Right atrium auricular region (tissue), 2 donors: ENCODE results near the gene STK39. TPM values are rescaled to one million over a fixed set of nuclear protein-coding genes. Genes with fewer than 3 reads are reported as not detected.
"Not testable (repeated sequence)": the region's sequence is repeated elsewhere in the genome, so short reads cannot be mapped to it uniquely, and the experiment has no call there.

Experiments used
- DNase-seq: peaks from one replicate; pipeline ENCODE4 v3.0.0-alpha.2; 2019; ENCODE audit warnings: low spot score
- H3K27ac ChIP-seq, 2 donors: fragments of 200-600 bp; sonication (generic); 1 replicate in 1 of 2; 2 replicates in 1 of 2; pipeline ENCODE4 v1.5.1; 2016 to 2019
- H3K27me3 ChIP-seq, 2 donors: fragments of 200-600 bp; sonication (generic); one replicate each; pipeline versions ENCODE4 v1.5.1 to v1.6.0; 2017 to 2019
- H3K36me3 ChIP-seq: fragments of 200-600 bp; sonication (generic); one replicate; pipeline ENCODE4 v1.5.1; 2016
- H3K4me1 ChIP-seq, 2 donors: fragments of 200-600 bp; sonication (generic); one replicate each; pipeline versions ENCODE4 v1.5.1 to v1.6.0; 2017 to 2019
- H3K4me3 ChIP-seq, 2 donors: fragments of 200-600 bp; sonication (generic); 1 replicate in 1 of 2; 2 replicates in 1 of 2; pipeline ENCODE4 v1.5.1; 2017 to 2019; ENCODE audit warnings: mild to moderate bottlenecking in 1 of 2, moderate library complexity in 1 of 2
- H3K9me3 ChIP-seq, 2 donors: fragments of 200-600 bp; sonication (generic); one replicate each; pipeline ENCODE4 v1.5.1; 2019
- total RNA-seq, 2 donors: library from RNA; depleted of rRNA; stranded (reverse); fragments of >200 nt; gene quantifications; one replicate each; pipeline ENCODE4 v1.1.0, GENCODE V29; 2016
- TF ChIP-seq, protein P1 (sequence below), 2 donors: fragments of 200-600 bp; sonication (generic); IDR thresholded peaks; one replicate each; pipeline ENCODE4 v1.5.1; 2019; ENCODE audit warnings: antibody characterized with exemption in 2 of 2

The STK39 gene
- total RNA-seq, 2 donors from 2014 or later: 6.0 to 13.6 TPM

GRCh38 chr2:168085801-168086361 is 161.5 kb downstream of the STK39 start:
- Histone ChIP-seq H3K9me3 (no peaks in the 10 kb centered on the region), H3K27me3 (no peaks in the 10 kb centered on the region)

GRCh38 chr2:168084288-168084687 is 163.1 kb downstream of the STK39 start:
- no peaks in the 10 kb centered on the region for H3K9me3 ChIP-seq
- no peaks in the 10 kb centered on the region for H3K36me3 ChIP-seq
- H3K4me3 ChIP-seq: no peak overlapping the region
- H3K4me1 ChIP-seq: no peaks in the 10 kb centered on the region
- DNase-seq: no peak
- no peak overlapping the region for H3K27ac ChIP-seq
- TF ChIP-seq, protein P1, sequence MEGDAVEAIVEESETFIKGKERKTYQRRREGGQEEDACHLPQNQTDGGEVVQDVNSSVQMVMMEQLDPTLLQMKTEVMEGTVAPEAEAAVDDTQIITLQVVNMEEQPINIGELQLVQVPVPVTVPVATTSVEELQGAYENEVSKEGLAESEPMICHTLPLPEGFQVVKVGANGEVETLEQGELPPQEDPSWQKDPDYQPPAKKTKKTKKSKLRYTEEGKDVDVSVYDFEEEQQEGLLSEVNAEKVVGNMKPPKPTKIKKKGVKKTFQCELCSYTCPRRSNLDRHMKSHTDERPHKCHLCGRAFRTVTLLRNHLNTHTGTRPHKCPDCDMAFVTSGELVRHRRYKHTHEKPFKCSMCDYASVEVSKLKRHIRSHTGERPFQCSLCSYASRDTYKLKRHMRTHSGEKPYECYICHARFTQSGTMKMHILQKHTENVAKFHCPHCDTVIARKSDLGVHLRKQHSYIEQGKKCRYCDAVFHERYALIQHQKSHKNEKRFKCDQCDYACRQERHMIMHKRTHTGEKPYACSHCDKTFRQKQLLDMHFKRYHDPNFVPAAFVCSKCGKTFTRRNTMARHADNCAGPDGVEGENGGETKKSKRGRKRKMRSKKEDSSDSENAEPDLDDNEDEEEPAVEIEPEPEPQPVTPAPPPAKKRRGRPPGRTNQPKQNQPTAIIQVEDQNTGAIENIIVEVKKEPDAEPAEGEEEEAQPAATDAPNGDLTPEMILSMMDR (IDR thresholded peaks at IDR 0.05): no peak
- no peaks in the 10 kb centered on the region for H3K27me3 ChIP-seq

More at GRCh38 chr2:168085801-168086361, 161.5 kb downstream of the STK39 start:
- H3K4me1 ChIP-seq: no peaks in the 10 kb centered on the region
- no peak for DNase-seq
- H3K27ac ChIP-seq: no peak overlapping the region
- no peak overlapping the region for H3K4me3 ChIP-seq
- TF ChIP-seq, protein P1 (IDR thresholded peaks at IDR 0.05): no peak
- H3K36me3 ChIP-seq: no peaks in the 10 kb centered on the region

DNA sequence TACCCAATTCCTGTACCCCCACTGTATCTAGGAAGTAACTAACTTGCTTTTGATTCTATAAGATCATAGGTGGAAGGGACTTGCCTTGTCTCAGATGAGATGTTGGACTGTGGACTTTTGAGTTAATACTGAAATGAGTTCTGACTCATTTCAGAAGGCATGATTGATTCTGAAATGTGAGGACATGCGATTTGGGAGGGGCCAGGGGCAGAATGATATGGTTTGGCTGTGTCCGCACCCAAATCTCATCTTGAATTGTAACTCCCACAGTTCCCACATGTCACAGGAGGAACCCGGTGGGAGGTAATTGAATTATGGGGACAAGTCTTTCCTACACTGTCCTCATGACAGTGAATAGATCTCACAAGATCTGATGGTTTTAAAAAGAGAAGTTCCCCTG is 165.9 kb downstream of the STK39 start:
- not testable (repeated sequence) for H3K36me3 ChIP-seq, H3K9me3 ChIP-seq, H3K4me3 ChIP-seq, H3K4me1 ChIP-seq, H3K27me3 ChIP-seq, DNase-seq, H3K27ac ChIP-seq

- no peaks in the 10 kb centered on the region for H3K4me1 ChIP-seq
- H3K9me3 ChIP-seq: no peaks in the 10 kb centered on the region
- no peak overlapping the region for H3K4me3 ChIP-seq
- no peaks in the 10 kb centered on the region for H3K36me3 ChIP-seq
- no peaks in the 10 kb centered on the region for H3K27me3 ChIP-seq
- TF ChIP-seq, protein P1 (IDR thresholded peaks at IDR 0.05): no peak
- no peak for DNase-seq
- H3K27ac ChIP-seq: no peak overlapping the region
Observed at GRCh38 chr2:168079236-168079635, 168.2 kb downstream of the STK39 start.

DNA sequence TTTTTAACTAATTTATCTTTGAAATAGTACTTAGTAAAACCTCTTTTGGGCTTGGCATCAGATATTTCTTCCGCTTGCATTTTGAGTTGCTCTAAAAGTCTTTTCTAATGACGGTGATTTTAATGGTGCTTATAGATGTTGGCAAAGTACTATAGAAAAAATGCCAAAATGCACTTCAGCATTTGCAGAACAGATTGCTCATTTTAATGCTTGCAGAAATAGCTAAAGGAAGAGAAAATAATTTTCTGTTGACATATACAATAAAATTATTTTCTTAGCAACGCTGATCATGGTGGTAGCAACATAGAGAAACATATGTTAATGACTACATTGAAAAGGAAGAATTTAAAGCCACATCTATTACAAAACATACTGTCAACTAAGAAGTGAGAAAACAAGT is 170.7 kb downstream of the STK39 start:
- TF ChIP-seq, protein P1 (IDR thresholded peaks at IDR 0.05): no peak
- H3K9me3 ChIP-seq: no peaks in the 10 kb centered on the region
- H3K4me3 ChIP-seq: no peak overlapping the region
- H3K4me1 ChIP-seq: no peaks in the 10 kb centered on the region
- H3K27ac ChIP-seq: no peak overlapping the region
- no peaks in the 10 kb centered on the region for H3K27me3 ChIP-seq
- H3K36me3 ChIP-seq: no peaks in the 10 kb centered on the region
- no peak for DNase-seq

GRCh38 chr2:168075446-168075845 is 171.9 kb downstream of the STK39 start:
- TF ChIP-seq, protein P1 (IDR thresholded peaks at IDR 0.05): no peak
- Histone ChIP-seq H3K9me3 (no peaks in the 10 kb centered on the region), H3K4me1 (no peaks in the 10 kb centered on the region), H3K36me3 (no peaks in the 10 kb centered on the region), H3K4me3 (no peak overlapping the region), H3K27ac (no peak overlapping the region), H3K27me3 (no peaks in the 10 kb centered on the region)
- DNase-seq: no peak
